ENCODE results near the gene PNMA6E.

PNMA6E gene

DNA sequence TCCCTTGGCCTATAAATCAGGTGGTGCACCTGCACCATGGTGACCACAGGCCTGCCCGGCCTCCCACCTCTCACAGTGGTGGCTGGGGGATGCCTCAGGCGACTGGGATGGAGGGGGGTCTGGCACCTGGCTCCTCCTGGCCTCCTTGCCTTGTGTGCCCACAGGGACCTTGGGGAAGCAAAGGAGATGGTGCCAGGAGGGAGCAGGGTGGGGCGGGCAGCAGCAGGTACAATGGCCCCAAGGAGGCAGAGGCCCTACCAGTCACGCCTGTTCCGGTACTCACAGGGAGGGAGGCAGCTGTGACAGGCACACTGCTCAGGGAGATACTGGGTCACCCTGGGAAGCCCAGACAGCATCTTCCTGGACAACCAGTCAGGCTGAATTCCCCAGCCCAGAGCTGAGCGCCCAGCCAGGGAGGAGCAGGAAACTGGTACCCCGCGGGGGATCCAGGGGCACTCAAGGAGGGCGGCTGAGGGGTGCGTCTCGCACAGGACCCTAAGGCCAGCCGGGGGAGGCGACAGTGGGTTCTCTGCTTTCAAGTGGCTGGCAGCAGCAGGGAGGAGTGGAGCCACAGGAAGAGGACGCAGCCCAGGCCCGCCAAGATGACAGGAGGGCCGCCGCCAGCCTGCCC is 45.9 kb upstream of the PNMA6E start:
- TF ChIP-seq, protein P1, sequence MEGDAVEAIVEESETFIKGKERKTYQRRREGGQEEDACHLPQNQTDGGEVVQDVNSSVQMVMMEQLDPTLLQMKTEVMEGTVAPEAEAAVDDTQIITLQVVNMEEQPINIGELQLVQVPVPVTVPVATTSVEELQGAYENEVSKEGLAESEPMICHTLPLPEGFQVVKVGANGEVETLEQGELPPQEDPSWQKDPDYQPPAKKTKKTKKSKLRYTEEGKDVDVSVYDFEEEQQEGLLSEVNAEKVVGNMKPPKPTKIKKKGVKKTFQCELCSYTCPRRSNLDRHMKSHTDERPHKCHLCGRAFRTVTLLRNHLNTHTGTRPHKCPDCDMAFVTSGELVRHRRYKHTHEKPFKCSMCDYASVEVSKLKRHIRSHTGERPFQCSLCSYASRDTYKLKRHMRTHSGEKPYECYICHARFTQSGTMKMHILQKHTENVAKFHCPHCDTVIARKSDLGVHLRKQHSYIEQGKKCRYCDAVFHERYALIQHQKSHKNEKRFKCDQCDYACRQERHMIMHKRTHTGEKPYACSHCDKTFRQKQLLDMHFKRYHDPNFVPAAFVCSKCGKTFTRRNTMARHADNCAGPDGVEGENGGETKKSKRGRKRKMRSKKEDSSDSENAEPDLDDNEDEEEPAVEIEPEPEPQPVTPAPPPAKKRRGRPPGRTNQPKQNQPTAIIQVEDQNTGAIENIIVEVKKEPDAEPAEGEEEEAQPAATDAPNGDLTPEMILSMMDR (IDR thresholded peaks at IDR 0.05; ENCODE audit: low read depth, low read length, missing control alignments), result no peak
- no peak overlapping the region for H3K4me3 ChIP-seq (ENCODE audit: low read depth, low read length)
- DNase-seq (ENCODE audit: low read depth), result no peak

DNA sequence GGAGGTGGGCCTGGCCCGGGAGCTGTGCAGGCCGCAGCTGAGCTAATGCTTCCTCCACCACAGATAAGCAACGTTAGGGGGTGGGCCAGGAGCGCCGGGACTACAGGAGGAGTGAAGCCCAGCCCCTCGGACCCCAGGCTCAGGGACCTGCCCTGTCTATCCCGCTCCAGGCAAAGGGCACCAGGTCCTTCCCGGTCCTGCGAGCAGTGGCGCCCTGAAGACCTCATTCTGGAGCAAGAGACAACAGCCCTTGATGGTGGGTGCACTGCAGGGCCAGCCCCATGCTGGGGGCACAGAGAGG is 45.4 kb upstream of the PNMA6E start:
- TF ChIP-seq, protein P1 (IDR thresholded peaks at IDR 0.05; ENCODE audit: low read depth, low read length, missing control alignments), result no peak
- DNase-seq (ENCODE audit: low read depth), result no peak
- no peak overlapping the region for H3K4me3 ChIP-seq (ENCODE audit: low read depth, low read length)

DNA sequence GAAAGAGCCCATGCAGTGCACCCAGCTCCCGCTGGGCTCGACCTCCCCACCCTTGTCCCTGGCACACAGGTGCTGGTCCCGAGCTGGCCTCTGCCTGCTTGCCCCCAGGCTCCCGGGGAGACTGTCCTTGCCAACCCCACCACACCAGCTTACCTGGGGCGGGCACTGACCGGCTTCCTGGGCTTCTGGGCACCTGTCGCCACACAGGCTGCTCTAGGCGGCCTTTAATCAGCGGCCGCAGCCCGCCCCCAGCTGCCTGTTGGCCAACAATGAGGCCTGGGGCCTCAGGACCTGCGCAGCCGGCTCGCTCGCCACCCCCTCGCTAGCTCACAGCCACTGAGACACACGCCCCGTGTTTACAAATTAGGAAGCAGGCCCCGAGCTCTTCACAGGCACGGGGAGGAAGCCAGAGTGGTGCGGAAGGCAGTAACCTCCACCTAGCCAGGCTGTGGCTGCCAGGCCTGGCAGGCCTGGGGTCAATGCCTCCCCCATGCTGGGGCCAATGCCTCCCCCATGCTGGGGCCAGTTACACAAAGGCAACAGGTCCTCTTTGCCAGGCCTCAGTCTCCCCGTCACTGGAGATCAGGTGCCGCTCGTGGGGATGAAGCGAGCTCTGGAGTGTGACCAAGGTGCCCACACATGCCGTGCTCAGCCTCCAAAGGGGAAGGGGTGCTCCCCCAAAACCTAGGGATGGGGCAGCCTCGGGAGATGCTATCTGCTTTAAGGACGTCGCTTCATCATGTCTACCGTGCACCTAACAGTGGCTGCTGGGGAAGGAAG is 44.9 kb upstream of the PNMA6E start, which contains the start of gene TREX2:
Gene TREX2 (minus strand): TSS at position 201 of the 780 bp plus-strand sequence. CDS start 626 bp downstream, outside the sequence.
- H3K4me3 ChIP-seq (ENCODE audit: low read depth, low read length), result no peak within 1 kb of the TSS
- no peak for DNase-seq (ENCODE audit: low read depth)
- TF ChIP-seq, protein P1 (IDR thresholded peaks at IDR 0.05; ENCODE audit: low read depth, low read length, missing control alignments), result no peak

DNA sequence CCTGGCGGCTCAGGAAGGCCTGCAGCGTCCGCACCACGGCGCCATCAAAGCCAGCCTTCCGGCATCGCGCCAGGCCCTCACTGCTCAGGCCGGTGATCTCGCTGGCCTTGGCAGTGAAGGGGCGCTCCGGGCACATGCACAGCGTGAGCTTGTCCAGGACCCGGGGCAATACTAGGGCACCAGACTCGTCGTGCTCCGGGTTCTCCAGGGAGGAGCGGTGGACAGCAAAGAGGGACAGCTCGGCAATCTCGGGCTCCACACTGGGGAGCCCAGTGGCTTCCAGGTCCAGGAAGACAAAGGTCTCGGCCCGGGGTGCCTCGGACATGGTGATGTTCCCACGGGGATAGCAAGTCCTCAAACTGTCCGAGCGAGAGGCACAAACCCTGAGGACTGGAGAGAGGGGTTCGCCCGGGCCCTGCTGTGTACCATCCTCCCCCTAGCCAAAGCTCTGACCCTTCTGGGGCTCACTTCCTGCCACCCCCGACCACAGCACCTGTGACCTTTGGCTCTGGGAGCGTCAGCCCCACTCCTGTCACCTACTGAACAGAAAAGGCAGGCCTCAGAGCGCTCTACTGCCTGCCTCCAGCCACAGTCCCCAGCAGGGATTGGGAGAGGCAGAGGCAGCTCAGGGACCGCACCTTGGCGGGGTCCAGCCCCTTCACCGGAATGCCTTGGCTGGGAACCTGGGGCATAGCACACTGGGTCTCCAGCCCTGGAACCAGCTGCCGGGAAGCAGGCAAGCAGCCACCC is 44.1 kb upstream of the PNMA6E start:
- TF ChIP-seq, protein P1 (IDR thresholded peaks at IDR 0.05; ENCODE audit: low read depth, low read length, missing control alignments), result no peak
- no peak overlapping the region for H3K4me3 ChIP-seq (ENCODE audit: low read depth, low read length)
- no peak for DNase-seq (ENCODE audit: low read depth)

GRCh38 chrX:153444333-153445011 is 43.3 kb upstream of the PNMA6E start:
- H3K4me3 ChIP-seq (ENCODE audit: low read depth, low read length), result no peak overlapping the region
- DNase-seq (ENCODE audit: low read depth), result no peak
- TF ChIP-seq, protein P1 (IDR thresholded peaks at IDR 0.05; ENCODE audit: low read depth, low read length, missing control alignments), result no peak

- TF ChIP-seq, protein P1 (IDR thresholded peaks at IDR 0.05; ENCODE audit: low read depth, low read length, missing control alignments), result no peak
- no peak for DNase-seq (ENCODE audit: low read depth)
- H3K4me3 ChIP-seq (ENCODE audit: low read depth, low read length), result no peak overlapping the region
These were observed 42.6 kb upstream of the PNMA6E start for GRCh38 chrX:153443476-153444332.

Data from GM12864 (cell line).